Dendritic cell treated with granulocyte-macrophage colony-stimulating factor and Interleukin-4, amounts not matched to agents 40 ng/mL and 50 ng/mL, for 4 days (primary cell): ENCODE data around the gene BLCAP.
"Not testable (repeated sequence)": the region's sequence is repeated elsewhere in the genome, so short reads cannot be mapped to it uniquely, and the experiment has no call there.

Experiments used
- H3K27ac Mint-ChIP-seq: one replicate; pipeline ENCODE4 v1.8.0; 2022; ENCODE audit warnings: mild to moderate bottlenecking, mixed read lengths
- H3K27me3 Mint-ChIP-seq: one replicate; pipeline ENCODE4 v1.8.0; 2022; ENCODE audit warnings: mild to moderate bottlenecking, mixed read lengths
- H3K36me3 Mint-ChIP-seq: one replicate; pipeline ENCODE4 v1.8.0; 2022; ENCODE audit warnings: low read depth, mixed read lengths
- H3K4me1 Mint-ChIP-seq: one replicate; pipeline ENCODE4 v1.8.0; 2022; ENCODE audit warnings: low read depth, mixed read lengths
- H3K4me3 Mint-ChIP-seq: one replicate; pipeline ENCODE4 v1.8.0; 2022; ENCODE audit warnings: mild to moderate bottlenecking, moderate library complexity, mixed read lengths
- H3K9me3 Mint-ChIP-seq: one replicate; pipeline ENCODE4 v1.8.0; 2022; ENCODE audit warnings: mixed read lengths
- intact Hi-C: fragments of 100-400 bp; cut with micrococcal nuclease; formaldehyde crosslinking; loops from one replicate; pipeline ENCODE4 v1.15.0; 2022

The BLCAP gene

GRCh38 chr20:37505263-37506151 is 22.2 kb downstream of the BLCAP start:
- Mint-ChIP-seq H3K4me3 (no peak overlapping the region), H3K36me3 (no peaks in the 10 kb centered on the region), H3K27me3 (no peaks in the 10 kb centered on the region), H3K4me1 (no peaks in the 10 kb centered on the region), H3K27ac (no peak overlapping the region), H3K9me3 (no peaks in the 10 kb centered on the region)
- intact Hi-C loops = no loop called here

DNA sequence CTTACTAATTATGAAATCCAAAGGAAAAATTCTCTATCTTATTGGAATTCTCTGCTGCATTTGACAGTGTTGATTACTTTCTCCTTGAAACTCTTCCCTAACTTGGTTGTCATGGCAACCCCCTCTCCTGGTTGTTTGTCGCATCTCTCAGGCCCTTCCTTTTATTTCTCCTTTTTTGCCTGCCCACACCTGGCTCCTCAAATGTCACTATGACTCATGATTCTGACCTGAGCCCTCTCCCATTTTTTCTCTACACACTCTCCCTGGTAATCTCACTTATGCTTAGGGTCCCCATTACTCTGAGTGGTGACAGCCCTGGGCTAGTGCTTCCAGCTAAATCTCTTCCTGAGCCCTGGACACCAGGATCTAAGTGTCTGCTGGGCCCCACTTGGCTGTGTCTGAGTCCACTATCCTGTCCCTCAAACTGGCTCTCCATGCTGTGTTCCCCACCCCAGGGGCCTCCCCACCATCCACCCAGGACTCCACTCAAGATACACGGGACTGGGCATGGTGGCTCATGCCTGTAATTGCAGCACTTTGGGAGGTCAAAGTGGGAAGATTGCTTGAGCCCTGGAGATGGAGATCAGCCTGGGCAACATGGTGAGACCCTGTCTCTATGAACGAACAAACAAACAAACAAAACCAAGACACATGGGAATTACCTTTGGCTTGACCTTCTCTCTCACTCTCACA is 23.1 kb downstream of the BLCAP start:
- H3K4me3 Mint-ChIP-seq = no peak overlapping the region
- no peaks in the 10 kb centered on the region for H3K9me3 Mint-ChIP-seq
- H3K27ac Mint-ChIP-seq = no peak overlapping the region
- intact Hi-C loops = no loop called here
- H3K4me1 Mint-ChIP-seq = no peaks in the 10 kb centered on the region
- H3K27me3 Mint-ChIP-seq = no peaks in the 10 kb centered on the region
- no peaks in the 10 kb centered on the region for H3K36me3 Mint-ChIP-seq

DNA sequence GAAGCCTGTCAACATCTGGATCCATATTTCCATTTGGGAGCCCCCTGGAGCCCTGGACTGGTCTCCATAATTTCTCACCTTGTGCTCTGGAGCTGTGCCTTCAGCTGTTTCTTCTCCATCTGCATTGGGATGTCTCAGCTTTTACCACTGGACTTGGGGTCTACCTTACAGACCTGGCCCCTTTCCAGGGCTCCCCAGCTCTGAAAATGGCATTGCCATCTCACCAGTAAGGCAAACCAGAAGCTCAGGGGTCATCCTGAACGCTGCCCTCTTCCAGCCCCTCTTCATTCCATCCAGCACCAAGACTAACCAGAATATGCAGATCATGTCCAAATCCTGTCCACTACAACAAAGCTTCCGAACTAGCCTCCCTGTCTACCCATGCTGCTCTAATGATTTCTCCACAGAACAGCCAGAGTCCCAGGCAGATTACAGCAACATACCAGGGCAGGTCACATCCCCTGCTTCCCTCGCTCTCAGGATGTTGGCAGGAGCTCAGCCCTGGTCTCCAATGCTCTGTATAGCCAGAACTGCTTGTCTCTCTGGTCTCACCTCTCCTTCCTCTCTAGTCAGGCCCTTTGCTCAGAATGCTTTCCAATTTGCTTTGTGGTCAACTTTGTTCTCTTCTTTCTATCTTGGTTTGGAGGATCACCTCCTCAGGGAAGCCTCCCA is 24.3 kb downstream of the BLCAP start:
- Mint-ChIP-seq H3K36me3 (peaks cover 10% of the 10 kb centered on the region), H3K4me1 (no peaks in the 10 kb centered on the region), H3K4me3 (no peak overlapping the region), H3K27ac (no peak overlapping the region), H3K27me3 (no peaks in the 10 kb centered on the region), H3K9me3 (no peaks in the 10 kb centered on the region)
- intact Hi-C loops = no loop called here

DNA sequence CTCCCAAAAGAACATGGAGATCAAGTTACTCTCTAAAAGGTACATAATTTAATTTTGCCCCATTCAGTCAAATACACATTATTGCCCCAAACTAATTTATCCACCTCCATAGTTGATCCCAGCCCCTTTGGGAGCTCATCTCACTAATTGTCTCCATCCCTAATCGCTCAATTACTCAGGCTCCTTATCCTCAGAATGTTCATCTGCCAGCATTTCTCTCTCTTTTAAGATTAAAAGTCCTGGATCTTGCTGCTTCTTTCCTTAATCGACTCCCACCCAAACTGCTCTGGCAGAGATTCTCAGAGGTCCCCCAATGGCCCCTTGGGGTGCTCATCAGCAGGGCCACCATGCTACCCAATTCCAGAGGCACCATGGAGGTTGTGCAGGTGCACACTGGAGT is 25.0 kb downstream of the BLCAP start:
- intact Hi-C loops = no loop called here
- H3K36me3 Mint-ChIP-seq = peaks cover 13% of the 10 kb centered on the region
- no peak overlapping the region for H3K27ac Mint-ChIP-seq
- no peaks in the 10 kb centered on the region for H3K27me3 Mint-ChIP-seq
- H3K9me3 Mint-ChIP-seq = no peaks in the 10 kb centered on the region
- H3K4me1 Mint-ChIP-seq = no peaks in the 10 kb centered on the region
- no peak overlapping the region for H3K4me3 Mint-ChIP-seq

- peaks cover 17% of the 10 kb centered on the region for H3K36me3 Mint-ChIP-seq
- no peak overlapping the region for H3K27ac Mint-ChIP-seq
- H3K9me3 Mint-ChIP-seq = no peaks in the 10 kb centered on the region
- intact Hi-C loops = no loop called here
- peaks cover 3% of the 10 kb centered on the region for H3K4me1 Mint-ChIP-seq
- H3K4me3 Mint-ChIP-seq = no peak overlapping the region
- no peaks in the 10 kb centered on the region for H3K27me3 Mint-ChIP-seq
Observed at GRCh38 chr20:37501940-37502339, 25.7 kb downstream of the BLCAP start.

- H3K4me1 Mint-ChIP-seq = peaks cover 12% of the 10 kb centered on the region
- H3K36me3 Mint-ChIP-seq = peaks cover 21% of the 10 kb centered on the region
- H3K9me3 Mint-ChIP-seq = no peaks in the 10 kb centered on the region
- no peak overlapping the region for H3K4me3 Mint-ChIP-seq
- no peak overlapping the region for H3K27ac Mint-ChIP-seq
- no peaks in the 10 kb centered on the region for H3K27me3 Mint-ChIP-seq
- intact Hi-C loops = no loop called here
Observed at GRCh38 chr20:37500311-37500710, 27.4 kb downstream of the BLCAP start.

GRCh38 chr20:37498066-37498665 is 29.5 kb downstream of the BLCAP start:
- Mint-ChIP-seq H3K27me3 (no peaks in the 10 kb centered on the region), H3K36me3 (peaks cover 39% of the 10 kb centered on the region), H3K27ac (no peak overlapping the region), H3K9me3 (no peaks in the 10 kb centered on the region), H3K4me1 (peaks cover 12% of the 10 kb centered on the region), H3K4me3 (no peak overlapping the region)
- intact Hi-C loops = no loop called here

GRCh38 chr20:37494796-37495195 is 32.9 kb downstream of the BLCAP start:
- Mint-ChIP-seq H3K4me3 (no peak overlapping the region), H3K27me3 (peaks cover 2% of the 10 kb centered on the region), H3K36me3 (peaks cover 51% of the 10 kb centered on the region), H3K27ac (no peak overlapping the region), H3K9me3 (no peaks in the 10 kb centered on the region), H3K4me1 (peaks cover 12% of the 10 kb centered on the region)
- intact Hi-C loops = no loop called here

GRCh38 chr20:37494301-37494700 is 33.4 kb downstream of the BLCAP start:
- intact Hi-C loops = no loop called here
- Mint-ChIP-seq H3K4me1 (peaks cover 12% of the 10 kb centered on the region), H3K36me3 (peaks cover 50% of the 10 kb centered on the region), H3K27ac (no peak overlapping the region), H3K9me3 (no peaks in the 10 kb centered on the region), H3K27me3 (peaks cover 2% of the 10 kb centered on the region), H3K4me3 (no peak overlapping the region)

GRCh38 chr20:37492945-37493344 is 34.7 kb downstream of the BLCAP start:
- no peak overlapping the region for H3K27ac Mint-ChIP-seq
- H3K4me3 Mint-ChIP-seq = no peak overlapping the region
- intact Hi-C loops = no loop called here
- no peaks in the 10 kb centered on the region for H3K9me3 Mint-ChIP-seq
- H3K27me3 Mint-ChIP-seq = peaks cover 2% of the 10 kb centered on the region
- H3K36me3 Mint-ChIP-seq = peaks cover 38% of the 10 kb centered on the region
- peaks cover 12% of the 10 kb centered on the region for H3K4me1 Mint-ChIP-seq

- no peak overlapping the region for H3K27ac Mint-ChIP-seq
- intact Hi-C loops = no loop called here
- peaks cover 36% of the 10 kb centered on the region for H3K36me3 Mint-ChIP-seq
- H3K4me3 Mint-ChIP-seq = no peak overlapping the region
- peaks cover 6% of the 10 kb centered on the region for H3K27me3 Mint-ChIP-seq
- no peaks in the 10 kb centered on the region for H3K9me3 Mint-ChIP-seq
- peaks cover 10% of the 10 kb centered on the region for H3K4me1 Mint-ChIP-seq
Observed at GRCh38 chr20:37492096-37492625, 35.5 kb downstream of the BLCAP start.

DNA sequence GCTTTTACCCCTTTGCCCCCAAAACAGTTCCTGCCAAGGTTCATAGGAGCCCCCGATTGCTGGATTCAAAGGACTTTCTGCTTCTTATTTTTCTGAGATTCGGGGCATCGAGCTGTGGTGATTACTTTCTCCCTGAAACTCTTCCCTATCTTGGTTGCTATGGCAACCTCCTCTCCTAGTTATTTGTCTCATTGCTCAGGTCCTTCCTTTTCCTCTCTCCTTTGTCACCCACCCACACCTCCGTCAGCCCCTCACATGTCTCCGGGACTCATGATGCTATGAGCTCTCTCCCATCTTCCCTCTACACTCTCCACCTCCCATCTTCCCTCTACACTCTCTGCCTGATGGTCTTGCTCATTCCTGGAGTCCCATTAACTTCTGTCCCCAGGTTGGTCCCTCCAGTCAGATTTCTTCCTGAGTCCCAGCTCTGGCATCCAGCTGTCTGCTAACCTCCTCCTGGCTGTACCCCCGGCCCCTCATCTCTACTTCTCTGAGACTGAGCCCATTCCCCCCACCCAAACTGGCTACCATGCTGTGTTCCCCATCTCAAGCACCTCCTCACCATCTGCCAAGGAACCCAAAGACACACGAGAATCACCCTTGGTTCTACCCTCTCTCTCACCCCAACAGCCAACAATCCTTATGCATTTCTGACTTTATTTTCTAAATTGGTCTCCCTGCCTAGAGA is 36.9 kb downstream of the BLCAP start:
- intact Hi-C loops = no loop called here
- H3K27ac Mint-ChIP-seq = no peak overlapping the region

DNA sequence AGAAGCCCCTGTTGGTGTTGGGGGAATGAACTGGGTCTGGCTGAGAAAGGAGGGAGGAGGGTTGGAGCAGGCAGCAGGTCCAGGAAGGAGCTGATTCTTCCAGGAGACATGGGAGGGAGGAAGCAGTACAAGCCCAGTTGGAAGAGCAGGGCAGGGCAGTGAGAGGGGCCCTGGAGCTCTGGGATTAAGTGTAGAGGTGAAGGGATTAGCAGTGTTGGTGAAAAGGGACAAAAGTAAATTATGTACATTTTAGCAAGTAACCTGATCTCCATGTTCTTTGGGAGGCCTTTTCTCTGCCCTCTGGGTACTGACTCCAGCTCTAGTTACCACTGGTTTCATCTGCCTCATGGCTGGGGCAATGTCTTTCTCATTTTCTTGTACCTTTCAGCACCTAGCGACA is 41.5 kb downstream of the BLCAP start:
- H3K4me3 Mint-ChIP-seq, H3K9me3 Mint-ChIP-seq, intact Hi-C loops, H3K27ac Mint-ChIP-seq, H3K36me3 Mint-ChIP-seq, H3K4me1 Mint-ChIP-seq: not testable (repeated sequence)
- H3K27me3 Mint-ChIP-seq = peaks cover 18% of the 10 kb centered on the region

More for the DNA sequence above, 36.9 kb downstream of the BLCAP start:
- H3K27me3 Mint-ChIP-seq = peaks cover 11% of the 10 kb centered on the region
- peaks cover 33% of the 10 kb centered on the region for H3K36me3 Mint-ChIP-seq
- H3K9me3 Mint-ChIP-seq = no peaks in the 10 kb centered on the region
- H3K4me3 Mint-ChIP-seq = no peak overlapping the region
- no peaks in the 10 kb centered on the region for H3K4me1 Mint-ChIP-seq
